ENCODE results near the gene NLRP1.

NLRP1 gene

GRCh38 chr17:5553479-5553878 is 30.8 kb downstream of the NLRP1 start:
- no peak for DNase-seq

GRCh38 chr17:5552841-5553240 is 31.5 kb downstream of the NLRP1 start:
- no peak for DNase-seq

- no peak for DNase-seq
Observed at GRCh38 chr17:5545051-5545987, 39.0 kb downstream of the NLRP1 start.

- DNase-seq = no peak
Observed at GRCh38 chr17:5544115-5544514, 40.2 kb downstream of the NLRP1 start.

DNA sequence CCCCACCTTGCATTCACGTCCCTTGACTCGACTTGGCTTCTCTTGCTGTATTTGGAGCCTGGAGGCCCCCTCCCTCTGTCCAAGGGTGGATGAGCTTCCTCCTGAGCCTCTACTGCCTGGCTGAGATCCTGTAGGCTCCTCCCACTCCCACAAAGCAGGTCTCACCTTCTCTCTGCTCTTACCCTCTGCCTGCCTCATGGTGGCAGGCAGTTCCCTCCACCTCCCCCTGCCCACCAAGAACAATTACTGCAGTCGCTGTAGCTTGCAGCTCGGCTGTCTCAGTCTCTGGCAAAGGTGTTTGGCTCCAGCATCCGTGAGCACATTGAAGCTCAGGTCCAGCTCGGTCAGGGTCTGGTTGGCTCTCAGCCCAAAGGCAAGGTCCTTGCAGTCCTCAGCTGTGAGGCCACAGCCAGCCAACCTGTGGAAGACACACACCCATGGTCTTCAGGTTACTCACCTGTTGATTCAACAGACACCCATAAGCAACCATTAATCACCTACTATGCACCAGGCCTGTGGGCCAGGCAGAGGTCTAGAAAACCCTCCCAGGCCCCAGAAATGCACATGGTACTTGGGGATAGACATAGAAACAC is 42.6 kb downstream of the NLRP1 start:
- no peak for DNase-seq

DNA sequence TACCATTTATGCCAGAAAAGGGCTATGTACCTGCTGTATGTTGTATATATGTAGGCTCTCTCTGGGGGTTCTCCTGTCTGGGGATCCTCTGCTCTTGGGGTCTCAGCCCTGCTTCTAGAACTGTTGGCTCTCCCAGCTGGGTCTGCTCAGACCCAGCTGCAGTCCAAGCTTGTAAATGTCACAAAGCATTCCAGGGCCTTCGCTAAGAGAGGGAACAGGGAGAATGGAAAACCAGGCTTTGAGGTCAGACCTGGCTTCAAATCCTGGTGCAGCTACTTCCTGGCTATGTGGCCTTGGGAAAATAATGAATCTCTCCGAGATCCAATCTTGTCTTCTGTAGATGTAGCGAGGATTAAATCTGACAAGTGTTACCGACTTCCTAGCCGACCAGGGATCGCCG is 44.0 kb downstream of the NLRP1 start:
- no peak for DNase-seq

DNA sequence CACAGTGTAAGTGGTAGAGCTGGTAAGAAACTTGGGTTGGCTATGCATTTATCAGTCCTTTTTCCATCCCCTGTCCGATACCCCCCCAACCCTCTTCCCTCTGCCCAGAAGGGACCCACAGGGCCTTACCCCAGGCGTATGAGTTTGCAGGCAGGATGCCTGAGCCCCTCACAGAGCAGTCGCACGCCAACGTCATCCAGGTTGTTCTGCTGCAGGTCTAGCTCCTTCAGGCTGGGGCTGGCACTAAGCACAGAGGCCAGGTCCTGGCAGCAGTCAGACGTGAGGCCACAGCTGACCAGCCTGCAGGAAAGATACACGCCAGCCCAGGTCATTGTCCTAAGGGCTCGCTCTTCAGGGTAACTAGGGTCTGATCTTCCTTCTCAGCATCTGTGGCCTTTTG is 45.0 kb downstream of the NLRP1 start:
- DNase-seq = no peak

DNA sequence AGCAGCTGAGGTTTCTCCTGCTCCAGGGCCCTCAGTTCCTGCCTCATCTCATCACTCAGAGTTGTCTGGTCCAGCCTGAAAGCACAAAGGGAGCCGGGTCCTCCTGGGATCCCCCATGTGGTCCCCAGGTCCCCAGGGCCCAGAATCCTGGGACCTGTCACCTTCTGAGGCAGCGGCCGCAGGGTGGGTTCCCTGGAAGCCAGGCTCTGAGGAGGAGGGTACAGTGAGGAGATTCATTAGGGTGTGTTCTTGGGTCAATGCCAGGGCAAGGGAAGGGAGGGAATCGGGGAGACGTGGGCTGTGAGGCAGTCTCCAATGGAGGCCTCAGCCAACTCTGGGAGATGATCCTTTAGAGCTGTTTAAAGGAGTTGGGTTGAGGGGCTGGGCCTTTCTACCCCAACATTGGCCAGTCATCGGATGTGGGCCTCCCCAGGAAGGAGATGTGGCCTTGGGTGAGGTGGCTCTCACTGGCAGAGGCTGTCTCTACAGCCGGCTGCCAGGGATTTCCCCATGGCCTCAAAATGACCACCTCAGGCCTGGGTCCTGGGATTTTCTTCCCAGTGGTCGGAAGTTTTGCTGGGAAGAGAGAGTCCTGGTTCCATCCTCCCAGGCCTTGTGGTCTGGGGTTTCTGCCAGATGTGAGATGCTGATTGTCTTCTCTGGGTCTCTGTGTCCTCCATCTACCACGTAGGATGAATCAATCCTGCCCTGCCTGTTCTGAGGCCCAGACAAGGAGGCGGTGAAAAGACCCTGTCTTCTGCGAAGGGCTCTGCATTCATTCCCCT is 47.3 kb downstream of the NLRP1 start:
- DNase-seq = no peak

DNA sequence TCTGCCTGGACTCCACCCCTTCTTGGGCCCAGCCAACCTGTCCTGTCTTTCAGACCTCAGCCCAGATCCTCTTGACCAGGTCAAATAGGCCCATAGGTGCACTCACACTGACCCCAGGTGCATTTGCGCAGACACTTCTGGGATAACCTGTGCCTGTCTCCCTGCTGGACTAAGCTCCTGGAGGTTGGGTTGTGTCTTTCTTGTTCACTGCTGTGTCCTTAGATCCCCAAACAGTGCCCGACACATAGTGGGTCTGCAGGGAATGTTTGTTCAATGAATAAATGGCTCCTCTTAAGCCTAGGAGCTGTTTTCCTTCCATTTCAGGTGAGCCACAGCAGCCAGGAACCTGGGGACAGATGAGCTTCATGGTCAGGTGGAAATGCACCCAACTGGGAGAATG is 48.9 kb downstream of the NLRP1 start:
- DNase-seq = no peak

DNA sequence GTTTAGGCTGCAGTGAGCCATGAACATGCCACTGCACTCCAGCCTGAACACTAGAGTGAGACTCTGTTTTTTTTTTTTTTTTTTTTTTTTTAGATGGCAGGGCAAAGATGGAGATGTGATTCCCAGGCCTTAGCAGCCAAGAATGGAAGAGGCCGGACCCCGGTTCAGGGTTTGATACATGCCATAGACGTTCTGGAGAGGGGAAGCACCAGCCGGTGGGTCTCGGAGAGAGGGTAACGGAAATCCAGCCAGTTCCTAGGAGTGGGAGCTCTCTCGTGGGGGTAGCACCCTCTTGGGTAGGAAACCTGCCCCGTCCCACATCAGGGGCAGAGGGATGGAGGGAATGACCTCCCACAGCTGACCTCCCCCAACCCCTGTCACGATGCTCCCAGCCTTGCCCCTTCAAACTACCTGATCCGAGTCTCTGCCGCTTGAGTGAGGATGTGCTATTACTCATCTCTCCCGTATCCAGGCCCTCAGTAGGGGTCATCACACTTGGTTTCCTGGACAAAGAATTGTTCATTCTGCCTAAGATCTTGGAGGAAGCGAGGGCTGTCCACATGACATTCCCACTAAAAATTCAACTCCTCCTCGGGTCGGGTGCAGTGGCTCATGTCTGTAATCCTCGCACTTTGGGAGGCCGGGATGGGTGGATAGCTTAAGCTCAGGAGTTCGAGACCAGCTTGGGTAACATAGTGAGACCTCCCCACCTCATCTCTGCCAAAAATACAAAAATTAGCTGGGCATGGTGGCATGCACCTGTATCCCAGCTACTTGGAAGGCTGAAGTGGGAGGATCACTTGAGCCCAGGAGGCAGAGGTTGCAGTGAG is 50.6 kb downstream of the NLRP1 start:
- no peak for DNase-seq

DNA sequence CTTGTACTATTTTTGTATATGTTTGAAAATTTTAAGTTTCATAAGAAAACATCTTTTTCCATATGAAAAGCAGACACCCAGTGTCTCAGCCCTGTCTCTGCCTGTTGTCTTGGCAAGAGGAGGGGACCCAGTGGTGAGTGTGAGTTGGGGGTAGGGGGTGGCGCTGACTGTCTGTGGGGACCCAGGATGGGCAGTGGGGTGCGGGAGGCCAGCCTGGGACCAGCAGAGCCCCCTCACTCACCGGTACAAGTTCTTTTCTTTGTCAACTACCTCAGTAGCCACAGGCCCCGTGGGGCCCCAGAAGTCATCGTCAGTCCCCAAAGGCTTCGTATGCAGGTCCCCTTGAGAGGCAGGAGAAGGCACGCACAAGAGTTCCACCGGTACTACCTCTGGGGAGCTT is 51.7 kb downstream of the NLRP1 start:
- DNase-seq = no peak

GRCh38 chr17:5531085-5531418 is 53.3 kb downstream of the NLRP1 start:
- no peak for DNase-seq

DNA sequence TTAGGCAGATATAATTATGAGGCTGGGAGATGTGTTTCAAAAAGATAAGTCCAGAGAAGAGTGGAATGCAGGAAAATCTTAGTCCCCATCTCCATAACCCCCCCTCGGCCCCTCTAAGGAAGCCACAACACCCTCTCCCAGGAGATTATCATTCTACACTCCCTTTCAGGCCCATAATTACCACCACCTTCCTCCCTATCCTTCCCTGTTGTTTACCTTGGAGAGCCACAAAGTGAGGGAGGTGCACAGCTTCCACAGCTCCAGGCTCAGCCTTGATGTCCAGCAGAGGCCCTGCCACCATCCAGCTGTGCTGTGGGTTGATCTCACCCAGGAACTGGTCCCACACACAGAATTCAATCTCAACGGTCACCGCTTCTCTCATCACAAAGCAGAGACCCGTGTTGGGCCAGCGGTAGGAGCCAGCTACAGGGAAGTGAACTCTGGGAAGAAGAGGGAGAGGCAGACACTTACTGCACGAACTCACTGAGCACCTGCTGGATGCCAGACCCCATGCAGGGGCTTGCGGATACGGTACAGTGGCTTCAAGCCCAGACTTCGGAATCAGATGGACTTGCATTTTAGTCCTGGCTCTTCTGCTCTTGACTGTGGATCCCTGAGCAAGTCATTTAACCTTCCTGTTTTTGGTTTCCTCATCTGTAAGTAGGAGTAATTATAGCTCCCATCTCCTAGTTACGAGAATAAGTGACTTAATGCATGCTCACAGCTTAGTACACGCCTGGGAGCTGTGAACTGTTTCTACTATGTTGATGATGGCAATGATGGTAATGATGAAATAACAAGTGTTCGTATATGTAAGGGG is 53.8 kb downstream of the NLRP1 start:
- DNase-seq = no peak

GRCh38 chr17:5527601-5528250 is 56.6 kb downstream of the NLRP1 start:
- DNase-seq = no peak

GRCh38 chr17:5526821-5527598 is 57.3 kb downstream of the NLRP1 start:
- DNase-seq = no peak

GRCh38 chr17:5523249-5523648 is 61.1 kb downstream of the NLRP1 start:
- DNase-seq = no peak

GRCh38 chr17:5522476-5522875 is 61.8 kb downstream of the NLRP1 start:
- DNase-seq = no peak

DNA sequence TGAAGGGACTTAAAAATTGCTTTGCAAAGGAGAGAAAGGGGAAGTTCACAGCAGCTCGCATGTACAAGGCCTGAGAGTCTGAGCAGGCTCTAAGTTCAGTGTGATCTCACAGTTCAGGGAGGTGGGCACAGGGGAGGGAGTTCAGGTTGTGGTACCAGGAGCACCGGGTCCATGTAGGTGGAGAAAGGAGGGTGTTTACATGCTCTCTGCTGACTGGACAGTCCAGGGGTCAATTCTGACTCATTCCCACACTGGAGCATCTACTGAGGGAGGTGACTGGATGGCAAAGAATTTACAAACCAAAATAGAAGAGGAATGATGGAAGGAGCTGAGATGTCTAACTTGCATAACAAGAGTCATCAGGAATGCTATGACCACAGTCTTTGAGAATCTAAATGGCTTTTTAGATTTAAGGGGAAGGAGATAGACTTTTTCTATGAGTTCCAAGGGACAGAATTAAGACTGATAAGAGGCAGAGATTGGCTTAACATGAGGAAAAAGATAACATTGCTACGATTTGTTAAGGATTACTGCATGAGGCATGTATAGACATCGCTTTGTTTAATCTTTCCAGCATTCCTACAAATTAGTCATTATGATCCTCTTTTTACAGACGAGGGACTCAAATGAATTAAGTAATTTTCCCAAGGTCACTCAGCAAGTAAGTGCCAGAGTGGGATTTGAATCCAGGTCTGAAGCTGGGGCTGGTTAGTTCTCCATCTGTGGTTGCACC is 68.1 kb downstream of the NLRP1 start:
- DNase-seq = no peak

DNA sequence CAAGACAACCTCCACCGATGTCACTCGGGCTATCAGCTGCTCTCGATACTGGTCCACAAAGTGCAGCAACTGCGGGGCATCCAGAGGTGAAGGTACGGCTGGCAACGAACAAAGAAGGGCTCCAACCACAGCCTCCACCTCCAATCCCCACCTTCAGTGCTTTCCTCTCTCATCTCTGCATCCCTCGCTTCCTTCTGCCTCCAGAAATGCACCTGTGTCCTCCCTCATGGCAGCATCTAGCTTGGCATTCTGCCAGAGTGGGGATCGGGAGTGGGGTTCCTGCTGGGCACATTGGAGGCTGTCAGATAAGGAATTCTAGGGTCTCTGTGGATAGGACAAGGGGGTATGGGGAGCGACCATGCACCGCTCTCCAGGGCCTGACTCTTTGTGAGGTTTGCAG is 69.3 kb downstream of the NLRP1 start:
- DNase-seq = no peak

GRCh38 chr17:5513628-5514027 is 70.7 kb downstream of the NLRP1 start:
- no peak for DNase-seq
